Stimulated activated CD4-positive, alpha-beta T cell treated with anti-CD3 and anti-CD28 coated beads, Interleukin-1b, Interleukin-23, amount 100 ng/mL, for 48 hours (primary cell): ENCODE measurements around the gene PDE8B.

Experiments used
- DNase-seq: peaks from one replicate; pipeline ENCODE4 v3.0.0-alpha.2; 2020

The PDE8B gene

DNA sequence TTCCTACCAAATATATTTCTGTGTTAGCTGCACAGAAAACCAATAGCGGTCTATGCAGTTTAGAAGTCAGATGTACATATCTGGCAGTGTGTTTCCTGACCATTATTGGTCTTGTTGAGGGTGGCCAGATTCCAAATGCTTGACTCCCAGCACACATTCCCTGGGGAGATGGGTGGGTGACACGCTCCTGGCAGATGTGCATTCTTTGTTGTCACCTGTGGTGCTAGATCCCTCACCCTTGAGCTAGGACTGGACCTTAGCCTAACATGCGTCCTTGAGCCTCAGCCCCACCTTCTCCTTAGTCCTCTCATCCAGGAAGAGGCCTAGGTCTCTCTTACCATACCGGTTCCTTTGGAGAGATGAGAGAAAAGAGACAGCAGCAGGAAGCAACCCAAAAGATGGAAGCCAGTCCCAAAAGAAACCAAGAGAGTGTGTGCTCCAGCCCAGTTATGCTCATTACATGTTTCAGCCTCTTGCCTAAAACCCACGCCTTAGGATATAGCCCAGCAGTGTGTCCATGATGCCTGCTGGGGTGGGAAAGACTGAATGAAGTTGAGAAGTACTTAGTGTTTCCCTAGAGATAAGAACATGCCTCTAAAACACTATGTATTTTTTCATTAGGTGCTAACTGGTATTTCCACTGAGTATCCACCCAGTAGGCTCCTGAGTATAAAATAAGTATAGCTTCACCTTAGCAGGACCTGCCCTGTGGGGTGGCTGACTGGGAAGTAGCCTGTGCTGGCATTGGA, 116.7 kb downstream of the PDE8B start:
- DNase-seq = no peak

DNA sequence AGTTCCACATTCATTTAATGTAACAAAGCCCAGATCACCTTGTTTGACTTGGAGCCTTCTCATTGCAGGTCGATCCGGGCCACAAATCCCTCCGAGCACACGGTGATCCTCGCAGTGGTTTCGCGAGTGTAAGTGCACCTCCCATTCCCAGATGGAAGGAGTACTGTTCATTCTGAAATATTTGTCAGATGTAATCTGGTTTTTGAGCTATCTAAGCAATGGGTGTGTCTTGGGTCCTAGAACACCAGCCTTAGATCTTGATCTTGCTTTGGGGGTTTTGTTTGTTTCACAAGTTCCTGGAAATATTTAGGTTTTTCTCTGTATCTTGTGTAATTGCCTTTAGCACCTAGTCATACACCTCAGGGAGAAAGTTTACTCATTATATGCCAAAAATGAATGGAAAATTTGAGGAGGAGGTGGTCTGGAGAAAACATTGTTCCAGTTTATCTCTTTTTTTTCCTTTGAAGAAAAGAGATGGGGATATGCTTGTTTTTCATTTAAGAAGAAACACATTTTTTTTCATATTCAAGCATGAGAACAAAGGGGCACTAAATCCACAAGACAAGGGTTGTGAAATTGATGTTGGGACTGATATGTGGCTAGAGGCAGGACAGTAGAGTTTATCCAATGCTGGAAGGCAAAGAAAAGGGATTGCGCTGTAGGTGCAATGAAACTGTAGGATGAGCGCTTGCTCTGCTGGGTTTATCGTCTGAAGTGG, 118.6 kb downstream of the PDE8B start:
- DNase-seq = no peak

DNA sequence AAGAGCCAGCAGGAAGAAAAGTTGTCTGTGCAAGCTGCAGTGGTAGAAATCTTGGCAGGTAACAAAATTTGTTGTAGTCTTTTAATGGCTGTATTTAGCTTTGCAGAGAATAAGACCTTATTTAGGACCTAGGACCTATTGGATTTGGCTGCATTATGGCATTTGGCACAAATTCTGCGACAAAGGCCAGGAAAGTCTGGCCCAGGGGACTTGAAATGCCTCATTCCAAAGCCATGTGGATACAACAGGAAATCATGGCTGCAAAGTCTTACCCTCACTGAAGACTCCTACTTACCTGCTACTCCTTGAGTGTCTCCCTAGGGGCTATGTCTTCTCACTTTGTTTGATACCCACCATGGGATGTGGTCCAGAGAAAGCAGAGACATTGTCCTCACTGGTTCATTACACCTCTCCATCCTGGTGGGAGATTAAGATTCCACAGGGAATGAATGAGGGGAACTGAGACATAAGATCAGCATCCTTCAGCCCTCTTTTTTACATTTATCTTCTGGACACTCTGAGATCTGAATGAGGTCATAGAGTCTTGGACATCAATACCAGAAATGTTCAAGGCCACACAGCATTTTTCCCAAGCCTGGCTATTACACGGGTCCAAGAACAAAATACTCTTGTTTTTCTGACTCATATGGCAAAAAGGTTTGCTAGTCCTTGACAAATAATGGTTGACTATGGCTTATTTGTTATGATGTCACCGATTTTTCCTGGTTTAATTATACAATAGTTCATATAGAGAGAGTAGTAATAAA, 119.4 kb downstream of the PDE8B start:
- no peak for DNase-seq

DNA sequence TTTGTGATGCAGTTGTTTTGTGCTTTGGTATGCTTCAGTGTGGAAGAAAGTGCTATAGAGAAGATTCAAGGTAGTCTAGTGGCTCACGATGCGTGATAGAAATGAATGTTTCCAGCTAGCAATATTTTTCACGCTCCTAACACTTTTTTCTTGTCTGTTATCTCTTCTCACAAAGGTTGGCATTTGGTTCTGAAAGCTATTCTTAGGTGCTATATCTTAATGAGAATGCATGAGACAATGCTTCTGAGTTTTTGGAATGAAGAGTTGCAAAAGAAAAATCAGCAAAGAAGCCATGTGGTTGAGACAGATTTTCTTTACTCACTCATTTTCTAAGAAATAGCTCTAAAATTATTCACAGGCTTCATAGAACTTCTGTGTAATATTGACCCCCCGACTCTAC, 122.6 kb downstream of the PDE8B start:
- DNase-seq = no peak

DNA sequence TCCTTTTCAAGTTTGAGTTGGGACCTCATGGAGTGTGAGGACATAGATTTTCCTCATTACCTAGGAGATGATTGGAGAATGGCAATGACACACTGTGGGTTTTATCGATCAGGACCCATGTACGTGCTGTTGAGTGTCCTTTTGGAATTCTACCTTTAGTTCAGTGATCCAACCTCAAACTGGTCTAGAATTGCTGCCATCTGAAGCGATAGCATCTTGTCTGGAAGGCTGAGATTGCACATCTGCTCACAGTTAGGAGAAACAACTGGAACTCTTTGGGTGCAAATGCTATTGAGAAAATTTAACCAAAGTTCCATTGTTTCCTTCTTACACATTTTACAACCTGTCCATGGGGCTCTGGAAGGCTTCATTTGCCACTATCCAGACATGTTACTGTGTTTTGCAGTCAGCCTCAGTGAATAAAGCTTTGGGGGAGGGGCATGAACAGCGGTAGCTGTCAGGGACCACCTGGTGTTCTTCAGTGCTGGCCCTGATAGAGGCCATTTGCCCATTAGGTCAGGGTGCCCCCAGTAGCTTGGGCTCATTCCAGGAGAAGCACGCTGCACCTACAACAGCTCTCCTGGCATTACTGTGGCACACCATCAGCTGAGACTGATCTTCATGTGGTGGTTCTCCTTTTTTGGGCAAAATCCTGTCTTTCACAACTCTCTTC, 123.1 kb downstream of the PDE8B start:
- no peak for DNase-seq

DNA sequence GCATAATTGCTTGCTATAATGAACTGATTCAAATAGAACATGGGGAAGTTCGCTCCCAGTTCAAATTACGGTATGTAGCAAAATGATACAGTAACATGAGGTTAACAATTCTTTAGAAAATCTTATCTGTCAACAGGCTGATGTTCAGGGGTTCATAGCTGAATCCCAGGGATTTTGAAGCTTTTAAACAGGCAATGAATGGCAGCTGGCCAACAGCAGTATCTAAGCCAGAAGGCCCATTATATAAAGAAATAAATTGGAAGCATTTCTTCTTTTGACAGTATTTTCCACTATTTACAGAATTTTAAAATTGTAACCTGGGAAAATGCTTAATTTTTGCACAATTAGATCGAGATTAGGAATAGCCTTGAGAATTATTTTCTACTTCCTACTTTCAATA, 126.8 kb downstream of the PDE8B start:
- DNase-seq = no peak

DNA sequence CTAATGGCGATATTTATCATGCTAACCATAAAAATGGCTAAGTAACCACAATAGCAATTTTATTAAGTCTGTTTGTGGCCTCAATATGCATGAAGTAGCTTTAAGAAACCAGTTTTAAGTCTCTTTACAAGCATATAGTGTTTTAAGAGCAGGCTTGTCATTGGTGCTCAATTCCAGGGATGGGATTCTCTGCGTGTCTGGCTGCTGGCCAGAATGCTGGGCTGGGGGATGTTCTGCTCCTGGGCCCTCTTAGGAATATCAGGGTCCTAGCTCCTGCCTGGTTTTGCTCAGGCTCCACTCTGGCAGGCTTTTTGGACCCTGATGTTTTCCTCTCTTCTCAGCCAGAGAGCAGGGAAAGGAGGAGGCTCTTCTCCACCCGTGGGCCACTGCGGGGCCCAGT, 127.2 kb downstream of the PDE8B start:
- no peak for DNase-seq

DNA sequence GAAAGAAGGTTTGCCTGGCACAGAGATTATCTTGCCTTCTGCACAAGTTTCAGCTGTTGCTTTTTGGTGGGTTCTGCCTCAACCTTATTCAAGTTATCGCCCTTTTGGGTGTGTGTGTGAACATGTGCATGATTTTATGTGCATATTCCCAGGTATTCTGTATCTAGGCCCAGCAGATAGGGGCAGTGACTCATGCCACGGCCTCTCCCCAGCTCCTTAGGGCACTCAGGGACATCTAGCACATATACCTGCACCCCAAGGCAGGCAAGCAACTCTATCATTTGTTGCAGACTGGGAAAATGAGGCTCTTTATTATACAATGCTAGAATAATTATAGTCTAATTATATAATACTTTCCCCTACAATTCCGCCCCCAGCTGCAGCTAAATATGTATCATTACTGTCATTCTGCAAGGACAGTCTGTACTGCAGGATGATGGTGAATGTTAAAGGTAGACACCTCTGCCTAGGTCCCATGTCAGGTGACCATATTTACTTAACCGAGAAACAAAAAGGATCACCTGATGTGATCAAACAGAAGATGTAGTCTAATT, 128.9 kb downstream of the PDE8B start:
- DNase-seq = no peak

DNA sequence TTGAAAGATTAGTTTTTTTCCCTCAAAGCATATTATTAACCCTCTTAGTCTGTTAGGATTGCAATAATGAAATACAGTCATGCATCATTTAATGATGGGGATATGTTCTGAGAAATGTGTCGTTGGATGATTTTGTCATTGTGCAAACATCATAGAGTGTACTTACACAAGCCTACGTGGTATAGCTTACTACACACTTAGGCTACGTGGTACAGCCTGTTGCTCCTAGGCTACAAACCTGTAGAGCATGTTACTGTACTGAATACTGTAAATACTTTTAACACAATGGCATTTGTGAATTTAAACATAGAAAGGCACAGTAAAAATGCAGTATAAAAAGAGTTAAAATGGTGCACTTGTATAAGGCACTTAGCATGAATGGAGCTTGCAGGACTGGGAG, 132.7 kb downstream of the PDE8B start:
- no peak for DNase-seq

DNA sequence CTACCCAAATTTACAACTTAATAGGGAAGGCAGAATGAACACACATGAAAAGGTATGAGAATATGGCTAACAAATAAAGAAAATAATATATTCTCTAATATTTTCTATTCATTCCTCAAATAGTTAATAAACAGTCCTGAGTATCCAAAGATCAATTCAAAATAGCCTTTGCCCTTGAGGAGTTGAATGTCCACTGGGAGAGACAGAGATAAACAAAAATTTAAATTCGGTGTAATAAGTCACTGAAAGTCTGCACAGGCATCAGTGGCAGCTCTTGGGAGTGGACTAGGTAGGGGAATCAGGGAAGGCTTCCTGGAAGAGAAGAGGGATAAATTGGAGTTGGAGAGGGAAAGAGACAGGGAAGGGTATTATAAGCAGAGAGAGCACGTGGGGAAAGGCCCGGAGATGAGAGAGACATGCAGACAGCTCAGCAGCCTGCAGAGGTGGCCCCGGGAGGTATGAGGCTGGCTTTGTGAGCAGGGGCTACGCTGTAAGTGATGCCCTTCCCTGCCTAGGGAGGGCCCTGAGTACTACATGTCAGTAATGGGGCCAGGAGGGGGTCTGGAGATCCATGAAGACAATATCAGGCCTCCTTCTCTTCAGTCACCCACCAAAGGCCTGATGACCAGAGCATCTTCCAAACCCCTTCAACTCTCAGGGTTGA, 137.1 kb downstream of the PDE8B start:
- DNase-seq = no peak

DNA sequence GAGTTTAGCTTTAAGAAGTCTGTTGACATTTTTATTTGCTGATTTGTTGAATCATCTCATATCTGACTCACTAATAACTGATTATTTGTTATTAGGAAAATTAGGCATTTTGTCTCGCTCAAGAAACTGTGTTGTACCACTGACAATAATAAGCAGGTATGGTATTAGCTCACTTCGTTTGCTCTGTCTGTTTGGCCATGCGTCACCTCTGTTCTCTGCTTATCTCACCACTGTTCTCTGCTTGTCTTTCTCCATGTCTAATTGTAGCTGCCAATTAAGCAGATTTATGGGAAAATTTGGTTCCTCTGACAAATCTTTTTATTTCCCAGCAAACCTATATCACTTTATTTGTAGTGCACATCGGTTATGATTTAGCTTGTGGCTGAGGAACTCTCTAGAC, 142.8 kb downstream of the PDE8B start:
- DNase-seq = no peak

DNA sequence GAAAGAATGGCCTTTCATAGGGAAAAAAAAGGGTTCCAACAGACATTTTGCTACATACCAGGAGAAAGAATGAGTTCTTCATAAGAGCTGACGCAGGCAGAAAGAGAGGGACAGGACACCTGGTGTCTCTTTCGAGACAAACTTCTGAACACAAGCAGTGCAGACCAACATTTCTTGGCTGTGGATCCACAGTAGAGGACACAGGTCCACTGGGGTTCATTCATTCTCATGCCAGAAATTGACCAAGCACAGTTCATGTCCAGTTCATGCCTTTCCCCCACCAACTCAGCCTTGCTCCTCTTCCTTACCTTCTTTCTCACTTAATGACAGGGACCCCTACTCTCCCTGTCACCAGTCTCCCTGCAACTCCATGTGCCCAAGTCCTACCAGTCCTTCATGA, 144.0 kb downstream of the PDE8B start:
- DNase-seq = no peak

DNA sequence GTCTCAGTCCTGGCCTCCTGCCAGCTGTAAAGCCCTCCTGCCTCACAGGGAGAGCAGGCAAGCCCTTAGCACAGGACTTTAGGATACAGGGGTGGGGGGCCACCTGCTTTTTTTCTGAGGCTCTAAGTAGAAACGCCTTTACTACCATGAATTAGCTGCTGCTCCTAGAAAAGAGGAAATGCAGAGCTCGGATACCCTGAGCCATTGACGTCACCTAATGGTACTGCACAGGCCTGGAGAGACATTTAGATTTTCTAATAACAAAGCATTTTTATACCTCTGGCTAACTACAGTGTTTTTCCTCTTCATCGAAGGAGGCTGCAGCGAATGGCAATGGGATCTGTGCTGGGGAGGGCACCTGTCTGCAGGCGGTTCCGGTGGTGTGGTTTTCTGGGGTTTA, 144.6 kb downstream of the PDE8B start:
- no peak for DNase-seq

DNA sequence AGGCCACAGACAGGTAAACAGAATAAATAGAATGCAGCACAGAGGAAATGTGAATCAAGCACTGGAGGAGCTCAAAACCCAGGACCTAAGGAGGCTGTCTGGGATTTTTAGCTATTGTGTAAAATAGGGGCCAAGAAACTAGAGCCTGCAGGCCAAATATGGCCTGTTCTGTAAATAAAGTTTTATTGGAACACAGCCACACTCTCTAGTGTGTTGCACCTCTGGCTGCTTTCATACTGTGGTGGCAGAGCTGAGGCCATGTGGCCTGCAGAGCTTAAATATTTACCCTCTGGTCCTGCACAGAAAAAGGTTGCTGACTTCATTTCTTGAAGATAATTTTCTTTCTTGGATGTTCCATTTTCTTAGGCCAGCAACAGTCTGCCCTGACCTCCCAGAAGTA, 145.3 kb downstream of the PDE8B start:
- DNase-seq = no peak

DNA sequence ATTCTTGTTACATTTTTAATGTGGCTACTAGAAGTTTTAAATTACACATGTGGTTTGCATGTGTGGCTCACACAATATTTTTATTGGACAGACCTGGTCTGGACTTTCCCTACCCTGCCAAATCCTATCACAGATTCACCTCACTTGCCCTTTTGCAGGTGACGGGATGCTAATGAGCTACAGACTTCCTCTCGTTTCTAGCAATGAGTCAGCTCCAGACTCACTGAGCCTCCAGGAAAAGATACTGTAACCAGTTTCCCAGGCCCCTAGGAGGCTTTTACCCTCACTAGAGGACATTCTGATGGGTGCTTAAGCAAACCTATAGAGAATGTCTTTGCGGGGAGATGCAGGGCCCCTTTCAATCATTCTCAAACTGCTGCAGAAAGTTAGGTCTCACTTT, 146.3 kb downstream of the PDE8B start:
- DNase-seq = peak; percentile 70

DNA sequence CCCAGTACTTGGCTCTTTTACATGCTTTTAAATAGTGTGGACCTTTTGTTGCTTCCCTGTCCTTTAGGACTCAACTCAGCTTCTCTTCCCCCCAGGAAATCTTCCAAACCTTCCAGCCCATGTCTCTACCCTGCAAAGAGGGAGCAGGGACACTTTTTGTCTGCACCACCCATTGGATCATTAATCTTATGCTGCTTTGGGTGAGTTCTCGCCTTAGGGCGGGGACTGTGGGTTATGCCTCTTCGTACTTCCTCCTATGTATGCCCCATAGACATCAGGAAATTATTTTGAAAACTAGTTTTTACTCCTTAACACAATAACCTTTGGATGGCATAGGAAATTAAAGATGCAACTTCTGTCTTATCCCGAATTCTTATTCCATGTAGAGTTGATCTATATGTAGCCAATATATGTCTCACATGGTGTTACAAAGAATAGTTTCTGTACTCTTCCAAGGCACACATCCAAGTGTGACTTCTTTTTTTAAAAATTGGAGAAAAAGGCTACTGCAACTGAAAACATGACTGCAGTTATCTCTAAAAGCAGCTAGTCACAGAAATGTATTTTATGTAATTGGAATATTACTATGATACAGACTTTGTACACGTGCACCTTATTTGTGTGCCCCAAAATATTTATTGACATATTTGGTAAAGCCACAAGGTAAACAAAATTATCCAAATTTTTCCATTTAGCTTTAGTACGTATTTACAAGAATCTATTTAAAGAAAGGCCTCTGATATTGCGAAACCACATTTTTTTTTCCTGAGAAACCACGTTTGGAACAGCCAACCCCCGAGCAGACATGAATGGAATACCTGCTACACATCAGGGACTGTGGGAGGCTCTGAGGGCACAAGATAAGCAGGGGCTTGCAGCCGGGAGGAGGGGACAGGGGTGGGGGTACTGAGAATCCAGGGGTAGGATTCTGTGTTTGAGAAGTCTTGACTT, 148.1 kb downstream of the PDE8B start:
- no peak for DNase-seq

DNA sequence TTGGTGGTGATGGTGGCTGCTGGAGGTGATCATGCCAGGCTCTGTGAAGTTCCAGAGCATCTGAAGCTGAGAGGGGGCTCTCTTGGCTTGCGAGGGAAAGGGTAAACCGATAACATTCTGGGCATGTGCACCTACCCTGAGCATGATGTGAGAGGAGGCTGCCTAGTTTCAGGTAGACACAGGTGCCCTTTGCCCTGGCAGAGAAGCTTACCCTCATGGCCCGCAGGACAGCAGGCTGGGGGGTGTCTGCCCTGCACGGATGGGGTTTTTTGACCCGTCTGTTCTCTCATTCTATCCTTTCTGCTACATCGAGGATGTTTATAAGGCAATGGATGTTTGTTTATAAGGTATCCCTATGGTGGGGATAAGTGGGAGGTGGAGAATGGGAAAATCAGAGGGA, 148.8 kb downstream of the PDE8B start:
- no peak for DNase-seq

DNA sequence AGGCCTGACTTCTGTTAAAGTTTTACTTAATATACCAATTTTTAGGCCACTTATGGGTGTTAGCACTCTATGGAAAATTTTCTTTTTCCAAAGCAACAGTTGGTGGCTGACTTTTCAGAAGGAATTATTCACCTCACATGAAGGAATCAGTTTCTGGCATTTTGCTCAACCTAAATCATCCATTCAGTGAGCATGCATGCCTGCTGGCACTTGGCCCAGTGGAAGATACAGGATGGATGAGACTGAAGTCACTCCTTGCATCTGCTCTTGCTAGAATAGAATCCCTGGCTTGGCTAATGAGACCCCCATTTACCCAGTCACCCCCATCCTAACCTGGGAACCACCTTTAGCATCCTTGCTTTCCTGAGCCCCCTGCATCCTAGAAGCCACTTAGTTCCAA, 149.9 kb downstream of the PDE8B start:
- no peak for DNase-seq

DNA sequence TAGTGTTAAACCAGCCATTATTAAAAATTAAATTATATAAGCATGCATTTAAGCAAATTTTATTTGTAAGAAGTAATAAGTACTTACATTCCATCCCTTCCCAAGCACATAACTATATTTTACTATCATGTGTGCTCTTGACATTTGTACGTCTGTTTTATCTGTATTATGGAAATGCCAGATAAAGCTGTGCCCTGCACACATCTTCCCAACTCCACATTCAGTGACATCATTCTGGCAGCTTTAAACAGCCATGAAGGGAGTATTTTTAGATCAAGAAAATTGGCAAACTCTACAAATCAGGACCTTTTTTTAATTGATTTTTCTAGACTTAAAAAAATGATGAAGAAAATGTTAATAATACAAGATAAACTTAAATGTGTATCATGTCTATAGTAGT, 150.5 kb downstream of the PDE8B start:
- no peak for DNase-seq

DNA sequence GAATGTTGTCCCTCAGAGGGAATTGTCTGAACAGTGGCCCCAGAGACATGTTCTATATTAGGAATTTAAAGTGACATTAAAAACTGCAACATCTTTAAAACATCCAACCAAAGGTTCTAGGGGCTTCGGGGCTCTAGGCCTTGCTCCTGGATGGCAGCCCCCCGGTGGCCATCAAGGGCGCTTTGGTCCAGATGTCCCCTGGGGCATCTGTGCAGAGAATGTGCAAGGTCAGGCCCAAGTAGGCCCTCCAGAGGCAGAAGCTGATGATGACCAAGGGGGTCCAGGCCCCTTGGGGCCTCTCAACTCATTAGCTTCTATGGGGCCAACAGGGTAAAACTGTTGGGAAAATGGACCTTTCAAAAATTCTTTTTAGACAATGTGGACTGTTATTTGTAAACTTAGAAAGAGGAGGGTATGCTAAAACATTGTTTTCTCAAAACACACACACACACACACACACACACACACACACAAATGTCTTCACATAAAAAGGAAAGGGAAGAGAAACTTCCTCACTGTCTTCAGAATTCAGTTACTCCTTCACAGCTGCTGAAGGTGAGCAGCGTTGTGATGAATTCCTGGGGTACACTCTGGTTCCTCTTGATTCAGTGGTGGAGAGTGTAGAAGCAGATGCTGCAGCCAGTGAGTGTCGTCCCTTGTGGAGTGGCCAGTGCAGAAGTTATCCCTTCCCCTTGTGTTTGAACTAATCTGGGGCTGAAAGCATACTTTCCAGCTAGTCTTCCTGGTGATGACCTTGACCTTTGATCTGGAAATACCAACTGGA, 156.4 kb downstream of the PDE8B start:
- DNase-seq = no peak

DNA sequence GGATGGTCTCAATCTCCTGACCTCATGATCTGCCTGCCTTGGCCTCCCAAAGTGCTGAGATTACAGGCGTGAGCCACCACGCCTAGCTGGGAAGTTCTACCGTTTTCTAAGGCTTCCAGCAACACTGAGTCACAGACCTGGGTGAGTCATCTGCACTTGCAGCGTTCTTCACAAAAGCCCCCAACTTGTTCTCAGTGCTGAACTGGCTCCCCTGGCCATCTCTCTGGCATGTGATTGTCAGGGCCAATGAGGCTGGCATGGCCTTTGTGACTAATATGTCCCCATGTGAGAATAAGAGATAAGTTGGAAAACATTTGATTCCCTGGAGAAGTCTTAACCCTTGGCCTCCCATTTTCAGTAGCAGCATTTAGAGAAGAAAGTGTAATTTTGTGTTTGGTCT, 157.3 kb downstream of the PDE8B start:
- DNase-seq = peak; percentile 35
